HL-60 (cell line): ENCODE measurements around the gene MACC1.

ENCODE experiments used
- CTCF ChIP-seq: IDR thresholded peaks from one replicate; pipeline ENCODE4 v1.5.1; 2011; ENCODE audit warnings: low read length, control low read depth, inconsistent platforms; ENCODE audit not compliant: insufficient read depth
- POLR2AphosphoS5 ChIP-seq: IDR thresholded peaks from 2 replicates; pipeline ENCODE4 v1.6.1; 2012; ENCODE audit warnings: low read depth
- TF ChIP-seq, protein P1 (sequence below): IDR thresholded peaks from 2 replicates; pipeline ENCODE4 v1.6.1; 2012; ENCODE audit warnings: low read depth; ENCODE audit not compliant: insufficient replicate concordance

DNA sequence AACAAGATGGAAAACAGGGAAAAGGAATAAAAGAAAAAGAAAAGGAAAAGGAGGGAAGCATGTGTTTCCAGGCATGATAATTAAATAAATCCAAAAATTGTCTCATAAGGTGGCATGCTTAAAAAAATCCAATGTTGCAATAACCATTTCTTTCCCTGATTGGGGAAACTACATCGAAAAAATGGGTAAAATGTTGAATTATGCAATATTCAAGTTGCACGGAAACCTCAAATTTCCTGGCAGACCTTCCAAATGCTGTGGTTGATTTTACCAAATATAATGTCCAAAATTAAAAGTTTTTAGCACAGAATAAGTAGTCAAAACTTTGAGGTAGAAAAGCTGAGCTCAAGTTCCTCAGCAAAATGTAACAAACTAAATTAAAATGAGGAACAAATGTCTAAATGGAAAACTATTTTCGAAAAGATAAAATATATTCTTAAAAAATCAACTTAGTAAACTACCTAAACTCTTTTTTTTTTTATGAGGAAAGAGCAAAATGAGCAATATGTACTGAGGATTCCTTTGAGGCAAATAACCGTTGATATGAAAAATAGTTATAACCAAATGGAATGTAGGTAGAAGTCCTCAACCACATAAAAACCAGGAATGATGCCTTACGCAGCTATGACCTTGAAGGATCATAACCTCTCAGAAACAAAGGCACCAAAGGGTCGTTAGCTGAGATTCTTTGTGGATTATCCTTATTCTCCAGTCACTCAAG lies 52.6 kb downstream of the MACC1 start:
- TF ChIP-seq CTCF: no peak
- TF ChIP-seq POLR2AphosphoS5: no peak
- TF ChIP-seq, protein P1, sequence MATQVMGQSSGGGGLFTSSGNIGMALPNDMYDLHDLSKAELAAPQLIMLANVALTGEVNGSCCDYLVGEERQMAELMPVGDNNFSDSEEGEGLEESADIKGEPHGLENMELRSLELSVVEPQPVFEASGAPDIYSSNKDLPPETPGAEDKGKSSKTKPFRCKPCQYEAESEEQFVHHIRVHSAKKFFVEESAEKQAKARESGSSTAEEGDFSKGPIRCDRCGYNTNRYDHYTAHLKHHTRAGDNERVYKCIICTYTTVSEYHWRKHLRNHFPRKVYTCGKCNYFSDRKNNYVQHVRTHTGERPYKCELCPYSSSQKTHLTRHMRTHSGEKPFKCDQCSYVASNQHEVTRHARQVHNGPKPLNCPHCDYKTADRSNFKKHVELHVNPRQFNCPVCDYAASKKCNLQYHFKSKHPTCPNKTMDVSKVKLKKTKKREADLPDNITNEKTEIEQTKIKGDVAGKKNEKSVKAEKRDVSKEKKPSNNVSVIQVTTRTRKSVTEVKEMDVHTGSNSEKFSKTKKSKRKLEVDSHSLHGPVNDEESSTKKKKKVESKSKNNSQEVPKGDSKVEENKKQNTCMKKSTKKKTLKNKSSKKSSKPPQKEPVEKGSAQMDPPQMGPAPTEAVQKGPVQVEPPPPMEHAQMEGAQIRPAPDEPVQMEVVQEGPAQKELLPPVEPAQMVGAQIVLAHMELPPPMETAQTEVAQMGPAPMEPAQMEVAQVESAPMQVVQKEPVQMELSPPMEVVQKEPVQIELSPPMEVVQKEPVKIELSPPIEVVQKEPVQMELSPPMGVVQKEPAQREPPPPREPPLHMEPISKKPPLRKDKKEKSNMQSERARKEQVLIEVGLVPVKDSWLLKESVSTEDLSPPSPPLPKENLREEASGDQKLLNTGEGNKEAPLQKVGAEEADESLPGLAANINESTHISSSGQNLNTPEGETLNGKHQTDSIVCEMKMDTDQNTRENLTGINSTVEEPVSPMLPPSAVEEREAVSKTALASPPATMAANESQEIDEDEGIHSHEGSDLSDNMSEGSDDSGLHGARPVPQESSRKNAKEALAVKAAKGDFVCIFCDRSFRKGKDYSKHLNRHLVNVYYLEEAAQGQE: no peak
